HepG2 (cell line): Measurements from ENCODE around the gene C3orf38. TPM values are rescaled to one million over a fixed set of nuclear protein-coding genes. Genes with fewer than 3 reads are reported as not detected.
A peak's percentile ranks its signal among the peaks of the same experiment; 100 is the strongest.

ENCODE experiments used
- AKAP8 ChIP-seq: sonication (generic); formaldehyde crosslinking; IDR thresholded peaks from 2 replicates; pipeline ENCODE4 v1.5.1; 2020; ENCODE audit warnings: mild to moderate bottlenecking, missing genetic modification reagents
- GATA4 ChIP-seq: sonication (generic); IDR thresholded peaks from 2 replicates; pipeline ENCODE4 v1.6.1; 2016; ENCODE audit warnings: antibody characterized with exemption, low read depth, borderline replicate concordance
- IKZF4 ChIP-seq: sonication (generic); formaldehyde crosslinking; IDR thresholded peaks from 2 replicates; pipeline ENCODE4 v1.5.1; 2020; ENCODE audit warnings: borderline replicate concordance, mild to moderate bottlenecking, low read depth, missing genetic modification reagents; ENCODE audit errors: not compliant biosample characterization
- ISL2 ChIP-seq: sonication (generic); formaldehyde crosslinking; IDR thresholded peaks from 2 replicates; pipeline ENCODE4 v1.5.0; 2020; ENCODE audit warnings: missing genetic modification reagents
- KDM2A ChIP-seq: sonication (generic); formaldehyde crosslinking; IDR thresholded peaks from 2 replicates; pipeline ENCODE4 v1.4.0; 2020; ENCODE audit warnings: low read depth, missing genetic modification reagents, borderline replicate concordance
- KDM6A ChIP-seq: IDR thresholded peaks from 2 replicates; pipeline ENCODE4 v1.6.1; 2016; ENCODE audit warnings: low read depth
- MTF2 ChIP-seq: sonication (generic); formaldehyde crosslinking; IDR thresholded peaks from 2 replicates; pipeline ENCODE4 v1.5.0; 2020; ENCODE audit warnings: missing genetic modification reagents, borderline replicate concordance
- MYNN ChIP-seq: sonication (generic); formaldehyde crosslinking; IDR thresholded peaks from 2 replicates; pipeline ENCODE4 v1.4.0; 2020; ENCODE audit warnings: mild to moderate bottlenecking, low read depth, missing genetic modification reagents
- NR2F2 ChIP-seq: IDR thresholded peaks from 2 replicates; pipeline ENCODE4 v1.6.1; 2012; ENCODE audit warnings: low read depth, inconsistent platforms, borderline replicate concordance
- SATB2 ChIP-seq: sonication (generic); formaldehyde crosslinking; IDR thresholded peaks from 2 replicates; pipeline ENCODE4 v1.5.0; 2020; ENCODE audit warnings: missing genetic modification reagents
- SMARCE1 ChIP-seq: fragments of 450-650 bp; IDR thresholded peaks from 2 replicates; pipeline ENCODE4 v1.6.1; 2017; ENCODE audit warnings: borderline replicate concordance
- THYN1 ChIP-seq: sonication (generic); formaldehyde crosslinking; IDR thresholded peaks from 2 replicates; pipeline ENCODE4 v1.8.1; 2023; ENCODE audit warnings: low read depth, mild to moderate bottlenecking, moderate library complexity, missing genetic modification reagents, borderline replicate concordance
- U2AF1 ChIP-seq: fragments of 200-400 bp; formaldehyde crosslinking; optimal IDR thresholded peaks from 2 replicates; pipeline ENCODE3; 2017; ENCODE audit warnings: mild to moderate bottlenecking, low read depth, low read length
- ZBTB38 ChIP-seq: sonication (generic); formaldehyde crosslinking; IDR thresholded peaks from 2 replicates; pipeline ENCODE4 v1.5.1; 2020; ENCODE audit warnings: mild to moderate bottlenecking, missing genetic modification reagents
- ZFP41 ChIP-seq: sonication (generic); formaldehyde crosslinking; IDR thresholded peaks from 2 replicates; pipeline ENCODE4 v1.4.0; 2020; ENCODE audit warnings: mild to moderate bottlenecking, missing genetic modification reagents, borderline replicate concordance
- ZNF10 ChIP-seq: sonication (generic); formaldehyde crosslinking; IDR thresholded peaks from 2 replicates; pipeline ENCODE4 v1.4.0; 2020; ENCODE audit warnings: mild to moderate bottlenecking, low read depth, missing genetic modification reagents, borderline replicate concordance
- ZNF383 ChIP-seq: sonication (generic); formaldehyde crosslinking; IDR thresholded peaks from 2 replicates; pipeline ENCODE4 v1.4.0; 2020; ENCODE audit warnings: missing genetic modification reagents, mild to moderate bottlenecking, borderline replicate concordance
- ZNF44 ChIP-seq: sonication (generic); formaldehyde crosslinking; IDR thresholded peaks from 2 replicates; pipeline ENCODE4 v1.5.1; 2020; ENCODE audit warnings: mild to moderate bottlenecking, missing genetic modification reagents
- ZNF441 ChIP-seq: sonication (generic); formaldehyde crosslinking; IDR thresholded peaks from 2 replicates; pipeline ENCODE4 v1.7.0; 2021; ENCODE audit warnings: missing genetic modification reagents, borderline replicate concordance
- ZNF451 ChIP-seq: sonication (generic); formaldehyde crosslinking; IDR thresholded peaks from 2 replicates; pipeline ENCODE4 v1.5.0; 2020; ENCODE audit warnings: mild to moderate bottlenecking, missing genetic modification reagents
- ZNF629 ChIP-seq: sonication (generic); formaldehyde crosslinking; conservative IDR thresholded peaks from 2 replicates; pipeline ENCODE4 v1.5.0; 2020; ENCODE audit warnings: missing genetic modification reagents
- ZNF891 ChIP-seq: sonication (generic); formaldehyde crosslinking; IDR thresholded peaks from 2 replicates; pipeline ENCODE4 v1.5.0; 2020; ENCODE audit warnings: mild to moderate bottlenecking, missing genetic modification reagents
- ZSCAN9 ChIP-seq: IDR thresholded peaks from 2 replicates; pipeline ENCODE4 v1.6.1; 2016; ENCODE audit warnings: borderline replicate concordance
- polyA plus RNA-seq, 8 experiments: library from polyadenylated mRNA; depleted of rRNA in 3 of 8; stranded (reverse) in 7 of 8; unstranded in 1 of 8; fragments of >200 nt; fragmentation: Illumina TruSeq in 4 of 8; extraction: Trizol in 4 of 8; gene quantifications; 2 replicates each; pipeline versions ENCODE4 v1.2.1 to v1.2.3, GENCODE V29; 2011 to 2016; ENCODE audit warnings: low read depth in 4 of 8, missing spikeins in 1 of 8, mixed read lengths in 1 of 8; ENCODE audit not compliant: insufficient read depth in 1 of 8
- total RNA-seq, 5 experiments: library from RNA; depleted of rRNA; stranded (reverse); fragments of >200 nt; fragmentation: Illumina TruSeq; extraction: Trizol; gene quantifications; 2 replicates each; pipeline ENCODE4 v1.2.3, GENCODE V29; 2016; ENCODE audit warnings: low read depth in 1 of 5
- TF ChIP-seq, protein P1 (sequence below): sonication (generic); formaldehyde crosslinking; IDR thresholded peaks from 2 replicates; pipeline ENCODE4 v1.4.0; 2020; ENCODE audit warnings: missing genetic modification reagents
- TF ChIP-seq, protein P2 (sequence below): sonication (generic); formaldehyde crosslinking; IDR thresholded peaks from 2 replicates; pipeline ENCODE4 v1.4.0; 2020; ENCODE audit warnings: mild to moderate bottlenecking, missing genetic modification reagents
- TF ChIP-seq, protein P3 (sequence below): sonication (generic); formaldehyde crosslinking; IDR thresholded peaks from 2 replicates; pipeline ENCODE4 v1.4.0; 2020; ENCODE audit warnings: missing genetic modification reagents, mild to moderate bottlenecking, borderline replicate concordance

C3orf38 gene
- total and polyA plus RNA-seq, 2 of the 13 experiments (the other 11 are each of a cell fraction or from before 2014, with no cell fraction given): 6.0 to 17.5 TPM

DNA sequence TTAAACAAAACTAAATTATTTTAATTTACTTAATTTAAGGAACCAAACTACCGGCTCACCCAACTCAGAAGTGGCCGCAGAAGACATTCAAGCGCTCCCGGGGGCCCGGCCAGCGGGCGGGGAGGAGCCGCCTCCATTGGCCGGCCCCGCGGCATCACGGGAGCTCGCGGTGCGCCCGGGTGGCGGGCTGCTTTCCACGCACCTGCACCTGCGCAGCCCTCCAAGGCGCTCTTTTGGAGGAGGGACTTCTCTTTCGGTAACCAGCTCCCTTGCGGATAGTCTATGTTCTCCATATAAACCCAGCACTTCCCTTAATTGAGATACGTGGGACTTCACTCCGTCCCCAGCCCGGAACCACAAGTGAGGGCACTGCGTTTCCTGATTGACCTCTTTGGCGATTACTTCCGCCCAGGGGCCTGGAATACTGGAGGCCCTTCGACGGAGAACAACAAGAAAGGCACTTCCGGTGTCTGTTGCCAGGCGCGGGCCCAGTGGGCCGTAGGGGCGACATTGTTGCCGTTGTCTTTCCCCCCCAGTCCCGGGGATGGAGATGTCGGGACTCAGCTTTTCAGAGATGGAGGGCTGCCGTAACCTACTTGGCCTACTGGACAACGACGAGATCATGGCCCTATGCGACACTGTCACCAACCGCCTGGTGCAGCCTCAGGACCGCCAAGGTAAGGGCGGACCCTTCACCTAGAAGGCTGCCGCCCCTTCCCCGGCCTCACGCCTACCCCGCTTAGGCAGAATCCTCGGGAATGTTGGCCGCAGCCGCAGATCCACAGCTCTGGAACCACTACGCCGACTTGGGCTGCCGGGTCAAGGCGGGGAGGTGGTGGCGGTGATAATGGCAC lies at the start of gene C3orf38 (continued):
- TF ChIP-seq, protein P1, sequence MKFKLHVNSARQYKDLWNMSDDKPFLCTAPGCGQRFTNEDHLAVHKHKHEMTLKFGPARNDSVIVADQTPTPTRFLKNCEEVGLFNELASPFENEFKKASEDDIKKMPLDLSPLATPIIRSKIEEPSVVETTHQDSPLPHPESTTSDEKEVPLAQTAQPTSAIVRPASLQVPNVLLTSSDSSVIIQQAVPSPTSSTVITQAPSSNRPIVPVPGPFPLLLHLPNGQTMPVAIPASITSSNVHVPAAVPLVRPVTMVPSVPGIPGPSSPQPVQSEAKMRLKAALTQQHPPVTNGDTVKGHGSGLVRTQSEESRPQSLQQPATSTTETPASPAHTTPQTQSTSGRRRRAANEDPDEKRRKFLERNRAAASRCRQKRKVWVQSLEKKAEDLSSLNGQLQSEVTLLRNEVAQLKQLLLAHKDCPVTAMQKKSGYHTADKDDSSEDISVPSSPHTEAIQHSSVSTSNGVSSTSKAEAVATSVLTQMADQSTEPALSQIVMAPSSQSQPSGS: peak; percentile 45; the same call in 1 of the 2 replicates
- no peak; the same call in 1 of the 2 replicates for TF ChIP-seq SATB2 (CRISPR knock-in tag)
- no peak for TF ChIP-seq MTF2 (CRISPR knock-in tag)
- TF ChIP-seq ZNF441 (CRISPR knock-in tag): peak; percentile 73; the same call in 1 of the 2 replicates
- no peak for TF ChIP-seq SMARCE1
- TF ChIP-seq IKZF4 (CRISPR knock-in tag): no peak
- TF ChIP-seq KDM2A: peak; percentile 94
- TF ChIP-seq, protein P2, sequence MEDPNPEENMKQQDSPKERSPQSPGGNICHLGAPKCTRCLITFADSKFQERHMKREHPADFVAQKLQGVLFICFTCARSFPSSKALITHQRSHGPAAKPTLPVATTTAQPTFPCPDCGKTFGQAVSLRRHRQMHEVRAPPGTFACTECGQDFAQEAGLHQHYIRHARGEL (CRISPR knock-in tag): no peak
- TF ChIP-seq KDM6A (CRISPR knock-in tag): no peak
- no peak for TF ChIP-seq MYNN (CRISPR knock-in tag)
- no peak for TF ChIP-seq ZNF451 (CRISPR knock-in tag)
- TF ChIP-seq ZSCAN9 (CRISPR knock-in tag): peak; percentile 66; the same call in 1 of the 2 replicates
- peak; percentile 13; the same call in 1 of the 2 replicates for TF ChIP-seq ISL2 (CRISPR knock-in tag)
- TF ChIP-seq ZNF44 (CRISPR knock-in tag): no peak
- no peak for TF ChIP-seq THYN1 (CRISPR knock-in tag)
- TF ChIP-seq AKAP8 (CRISPR knock-in tag): 0 out of 2 replicates have a peak, but pooled peaks have one; percentile 52
- peak; percentile 55; the same call in 1 of the 2 replicates for TF ChIP-seq NR2F2
- no peak for TF ChIP-seq U2AF1
- no peak for TF ChIP-seq ZNF383
- peak; percentile 90 for TF ChIP-seq ZNF891
- TF ChIP-seq ZNF10: no peak
- TF ChIP-seq GATA4: no peak; the same call in 1 of the 2 replicates
- no peak for TF ChIP-seq ZBTB38 (CRISPR knock-in tag)
- TF ChIP-seq ZNF629: no peak
- TF ChIP-seq, protein P3, sequence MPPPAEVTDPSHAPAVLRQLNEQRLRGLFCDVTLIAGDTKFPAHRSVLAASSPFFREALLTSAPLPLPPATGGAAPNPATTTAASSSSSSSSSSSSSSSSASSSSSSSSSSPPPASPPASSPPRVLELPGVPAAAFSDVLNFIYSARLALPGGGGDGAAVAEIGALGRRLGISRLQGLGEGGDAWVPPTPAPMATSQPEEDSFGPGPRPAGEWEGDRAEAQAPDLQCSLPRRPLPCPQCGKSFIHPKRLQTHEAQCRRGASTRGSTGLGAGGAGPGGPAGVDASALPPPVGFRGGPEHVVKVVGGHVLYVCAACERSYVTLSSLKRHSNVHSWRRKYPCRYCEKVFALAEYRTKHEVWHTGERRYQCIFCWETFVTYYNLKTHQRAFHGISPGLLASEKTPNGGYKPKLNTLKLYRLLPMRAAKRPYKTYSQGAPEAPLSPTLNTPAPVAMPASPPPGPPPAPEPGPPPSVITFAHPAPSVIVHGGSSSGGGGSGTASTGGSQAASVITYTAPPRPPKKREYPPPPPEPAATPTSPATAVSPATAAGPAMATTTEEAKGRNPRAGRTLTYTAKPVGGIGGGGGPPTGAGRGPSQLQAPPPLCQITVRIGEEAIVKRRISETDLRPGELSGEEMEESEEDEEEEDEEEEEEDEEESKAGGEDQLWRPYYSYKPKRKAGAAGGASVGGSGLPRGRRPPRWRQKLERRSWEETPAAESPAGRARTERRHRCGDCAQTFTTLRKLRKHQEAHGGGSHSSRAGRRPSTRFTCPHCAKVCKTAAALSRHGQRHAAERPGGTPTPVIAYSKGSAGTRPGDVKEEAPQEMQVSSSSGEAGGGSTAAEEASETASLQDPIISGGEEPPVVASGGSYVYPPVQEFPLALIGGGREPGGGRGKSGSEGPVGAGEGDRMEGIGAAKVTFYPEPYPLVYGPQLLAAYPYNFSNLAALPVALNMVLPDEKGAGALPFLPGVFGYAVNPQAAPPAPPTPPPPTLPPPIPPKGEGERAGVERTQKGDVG (CRISPR knock-in tag): no peak
- no peak for TF ChIP-seq ZFP41 (CRISPR knock-in tag)
